Measurements from ENCODE around the gene ADCY6.

GRCh38 chr12:48768736-48769135, 20.2 kb downstream of the ADCY6 start:
- TF ChIP-seq CTCF (optimal IDR thresholded peaks at IDR 0.05 in 1 of 3, IDR thresholded peaks at IDR 0.05 in 1 of 3, conservative IDR thresholded peaks at IDR 0.05 in 1 of 3; ENCODE audit: extremely low read depth in 1 of 3, insufficient read depth in 2 of 3, low read length in 3 of 3) (no peak), EZH2 (IDR thresholded peaks at IDR 0.05; ENCODE audit: low read length) (no peak)

All from keratinocyte (primary cell).